HL-60 (cell line): ENCODE measurements around the gene EHD4.

Experiments
- DNase-seq, 2 experiments: peaks; one replicate each; pipeline ENCODE4 v3.0.0-alpha.2; 2010 to 2020; ENCODE audit warnings: low read depth in 1 of 2, low spot score in 1 of 2
- H3K27ac ChIP-seq: fragments of 250-450 bp; sonication (Bioruptor Pico); replicated peaks from 2 replicates; pipeline ENCODE4 v1.5.1; 2020; ENCODE audit warnings: mild to moderate bottlenecking, moderate library complexity
- H3K27me3 ChIP-seq: fragments of 250-450 bp; sonication (Bioruptor Pico); 2 replicates; pipeline ENCODE4 v1.5.1; 2021; ENCODE audit warnings: mild to moderate bottlenecking, moderate library complexity; ENCODE audit not compliant: insufficient read depth, poor library complexity, severe bottlenecking
- H3K4me3 ChIP-seq: replicated peaks from 2 replicates; pipeline ENCODE4 v1.5.1; 2011; ENCODE audit warnings: mild to moderate bottlenecking, control low read depth, low read length; ENCODE audit not compliant: insufficient read depth
- CTCF ChIP-seq: IDR thresholded peaks from one replicate; pipeline ENCODE4 v1.5.1; 2011; ENCODE audit warnings: low read length, control low read depth, inconsistent platforms; ENCODE audit not compliant: insufficient read depth
- GABPA ChIP-seq: IDR thresholded peaks from 2 replicates; pipeline ENCODE4 v1.6.1; 2012; ENCODE audit warnings: low read depth
- POLR2AphosphoS5 ChIP-seq: IDR thresholded peaks from 2 replicates; pipeline ENCODE4 v1.6.1; 2012; ENCODE audit warnings: low read depth
- SPI1 ChIP-seq: IDR thresholded peaks from 2 replicates; pipeline ENCODE4 v1.6.1; 2012; ENCODE audit warnings: low read depth, mild to moderate bottlenecking, borderline replicate concordance
- TF ChIP-seq, protein P1 (sequence below): IDR thresholded peaks from 2 replicates; pipeline ENCODE4 v1.6.1; 2012; ENCODE audit warnings: low read depth; ENCODE audit not compliant: insufficient replicate concordance

EHD4 gene

GRCh38 chr15:41994772-41995475 lies 22.6 kb upstream of the EHD4 start:
- no peak for DNase-seq
- H3K27ac ChIP-seq = no peak overlapping the region
- H3K27me3 ChIP-seq = no peaks in the 10 kb centered on the region
- TF ChIP-seq POLR2AphosphoS5 (no peak), SPI1 (no peak), GABPA (no peak), CTCF (no peak)
- TF ChIP-seq, protein P1, sequence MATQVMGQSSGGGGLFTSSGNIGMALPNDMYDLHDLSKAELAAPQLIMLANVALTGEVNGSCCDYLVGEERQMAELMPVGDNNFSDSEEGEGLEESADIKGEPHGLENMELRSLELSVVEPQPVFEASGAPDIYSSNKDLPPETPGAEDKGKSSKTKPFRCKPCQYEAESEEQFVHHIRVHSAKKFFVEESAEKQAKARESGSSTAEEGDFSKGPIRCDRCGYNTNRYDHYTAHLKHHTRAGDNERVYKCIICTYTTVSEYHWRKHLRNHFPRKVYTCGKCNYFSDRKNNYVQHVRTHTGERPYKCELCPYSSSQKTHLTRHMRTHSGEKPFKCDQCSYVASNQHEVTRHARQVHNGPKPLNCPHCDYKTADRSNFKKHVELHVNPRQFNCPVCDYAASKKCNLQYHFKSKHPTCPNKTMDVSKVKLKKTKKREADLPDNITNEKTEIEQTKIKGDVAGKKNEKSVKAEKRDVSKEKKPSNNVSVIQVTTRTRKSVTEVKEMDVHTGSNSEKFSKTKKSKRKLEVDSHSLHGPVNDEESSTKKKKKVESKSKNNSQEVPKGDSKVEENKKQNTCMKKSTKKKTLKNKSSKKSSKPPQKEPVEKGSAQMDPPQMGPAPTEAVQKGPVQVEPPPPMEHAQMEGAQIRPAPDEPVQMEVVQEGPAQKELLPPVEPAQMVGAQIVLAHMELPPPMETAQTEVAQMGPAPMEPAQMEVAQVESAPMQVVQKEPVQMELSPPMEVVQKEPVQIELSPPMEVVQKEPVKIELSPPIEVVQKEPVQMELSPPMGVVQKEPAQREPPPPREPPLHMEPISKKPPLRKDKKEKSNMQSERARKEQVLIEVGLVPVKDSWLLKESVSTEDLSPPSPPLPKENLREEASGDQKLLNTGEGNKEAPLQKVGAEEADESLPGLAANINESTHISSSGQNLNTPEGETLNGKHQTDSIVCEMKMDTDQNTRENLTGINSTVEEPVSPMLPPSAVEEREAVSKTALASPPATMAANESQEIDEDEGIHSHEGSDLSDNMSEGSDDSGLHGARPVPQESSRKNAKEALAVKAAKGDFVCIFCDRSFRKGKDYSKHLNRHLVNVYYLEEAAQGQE = no peak
- H3K4me3 ChIP-seq = no peak overlapping the region

- DNase-seq = no peak
- Histone ChIP-seq H3K4me3 (no peak overlapping the region), H3K27ac (no peak overlapping the region), H3K27me3 (no peaks in the 10 kb centered on the region)
- TF ChIP-seq, protein P1 = no peak
- TF ChIP-seq POLR2AphosphoS5 = no peak
- no peak for TF ChIP-seq GABPA
- TF ChIP-seq CTCF = no peak
- no peak for TF ChIP-seq SPI1
Observed at GRCh38 chr15:41994171-41994650, 21.9 kb upstream of the EHD4 start.

DNA sequence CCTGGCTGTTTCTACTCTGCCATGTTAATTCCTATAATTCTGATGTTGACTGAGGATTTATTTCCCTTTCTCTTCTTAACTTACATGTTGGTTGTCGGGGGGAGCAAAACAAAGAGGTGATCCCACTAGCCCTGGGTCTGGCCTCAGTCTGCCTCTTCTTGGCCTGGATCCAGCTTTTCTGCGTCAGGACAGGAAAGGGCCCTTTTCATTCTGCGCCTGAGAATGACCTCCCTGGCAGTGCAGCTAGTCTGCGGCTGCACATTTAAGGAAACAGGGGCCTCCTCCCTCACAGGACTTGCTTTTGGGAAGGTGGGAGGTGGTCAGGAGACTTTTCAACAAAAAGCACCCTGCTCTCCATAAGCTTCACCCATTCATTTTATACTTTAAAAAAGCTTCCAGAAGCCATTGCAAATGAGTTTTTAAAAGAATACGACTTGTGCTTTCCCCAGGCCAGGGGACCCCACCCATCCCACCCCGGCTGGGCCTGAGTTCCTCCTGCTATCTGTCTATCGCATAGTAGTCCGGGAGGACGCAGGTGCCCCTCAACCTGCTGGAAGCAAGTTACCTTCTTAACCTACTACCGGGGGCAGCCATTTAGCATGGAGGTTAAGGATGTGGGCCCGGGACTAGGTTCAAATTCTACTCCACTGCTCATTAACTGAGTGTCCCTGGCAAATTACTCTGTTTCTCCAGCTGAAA lies 21.3 kb upstream of the EHD4 start:
- H3K4me3 ChIP-seq = no peak overlapping the region
- H3K27ac ChIP-seq = no peak overlapping the region
- H3K27me3 ChIP-seq = no peaks in the 10 kb centered on the region
- TF ChIP-seq GABPA = no peak
- TF ChIP-seq, protein P1 = no peak
- no peak for DNase-seq
